Skin epidermis (tissue), 12 donors: Measurements from ENCODE around the gene RDH8.
A peak's percentile ranks its signal among the peaks of the same experiment; 100 is the strongest.
"Not testable (repeated sequence)": the region's sequence is repeated elsewhere in the genome, so short reads cannot be mapped to it uniquely, and the experiment has no call there.

Source experiments
- H3K27ac ChIP-seq, 21 experiments: fragments of 200-600 bp; sonication (generic) in 11 of 21; one replicate each; pipeline ENCODE4 v1.5.0; 2020; ENCODE audit warnings: mild to moderate bottlenecking in 3 of 21, inconsistent platforms in 2 of 21, moderate library complexity in 2 of 21
- H3K4me3 ChIP-seq, 7 experiments: fragments of 200-600 bp; sonication (generic) in 2 of 7; one replicate each; pipeline ENCODE4 v1.5.0; 2020; ENCODE audit warnings: inconsistent platforms in 2 of 7, mild to moderate bottlenecking in 2 of 7, moderate library complexity in 1 of 7

RDH8 gene

DNA sequence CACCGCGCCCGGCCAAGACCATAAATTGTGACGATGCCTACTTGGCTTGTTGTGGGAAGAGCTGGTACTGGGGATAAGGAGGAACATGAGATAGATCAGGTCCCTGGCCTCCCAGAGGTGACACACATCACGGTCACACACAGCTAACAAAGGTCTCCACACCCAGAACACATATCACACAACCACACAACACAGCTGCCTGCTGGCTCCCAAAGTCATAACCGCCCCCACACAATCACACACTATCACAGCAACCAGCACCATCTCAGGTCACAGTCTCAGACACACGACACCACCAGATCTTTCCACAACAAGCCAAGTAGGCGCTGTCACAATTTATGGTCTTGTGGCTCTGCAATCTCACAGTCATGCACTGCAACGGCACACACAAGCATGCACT, 8.7 kb upstream of the RDH8 start:
- Histone ChIP-seq H3K4me3 (no peak overlapping the region), H3K27ac (no peak overlapping the region)

DNA sequence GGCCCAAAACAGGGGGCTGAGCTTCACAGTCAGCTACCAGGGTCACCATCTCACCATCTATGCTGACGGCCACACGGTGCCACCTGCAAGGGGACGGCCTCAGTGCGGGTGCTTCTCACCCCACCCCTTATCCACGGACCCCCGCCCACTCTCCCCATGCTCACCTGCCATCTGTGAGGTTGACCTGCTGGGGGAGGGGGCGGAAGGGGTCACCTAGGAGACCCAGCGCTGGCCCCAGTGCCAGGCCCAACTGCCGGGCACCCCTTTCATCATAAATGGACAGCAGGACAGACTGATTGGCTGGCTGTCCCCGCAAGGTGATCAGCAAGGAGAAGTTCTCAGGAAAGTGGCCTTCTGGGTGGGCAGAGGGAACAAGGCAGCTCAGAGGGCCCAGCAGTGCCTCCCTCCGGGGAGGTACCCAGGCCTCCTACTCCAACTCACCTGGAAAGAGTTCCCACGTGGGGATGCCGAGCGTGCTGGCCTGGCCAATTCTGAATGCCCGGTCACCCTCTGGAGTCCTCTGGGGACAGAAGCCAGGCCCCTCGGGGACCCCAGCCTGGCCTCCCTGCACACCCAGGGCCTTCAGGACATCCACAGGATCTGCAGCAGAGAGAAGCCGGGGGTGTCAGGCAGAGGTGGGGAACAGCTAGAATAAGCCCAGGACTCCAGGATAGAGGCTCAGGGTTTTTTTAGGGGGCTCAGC, 7.5 kb upstream of the RDH8 start:
- H3K27ac ChIP-seq, result peak overlapping the region in 13 of 21 experiments; percentile 2 to 83 (median 59)
- peak overlapping the region in 1 of 7 experiments; percentile 8 for H3K4me3 ChIP-seq

DNA sequence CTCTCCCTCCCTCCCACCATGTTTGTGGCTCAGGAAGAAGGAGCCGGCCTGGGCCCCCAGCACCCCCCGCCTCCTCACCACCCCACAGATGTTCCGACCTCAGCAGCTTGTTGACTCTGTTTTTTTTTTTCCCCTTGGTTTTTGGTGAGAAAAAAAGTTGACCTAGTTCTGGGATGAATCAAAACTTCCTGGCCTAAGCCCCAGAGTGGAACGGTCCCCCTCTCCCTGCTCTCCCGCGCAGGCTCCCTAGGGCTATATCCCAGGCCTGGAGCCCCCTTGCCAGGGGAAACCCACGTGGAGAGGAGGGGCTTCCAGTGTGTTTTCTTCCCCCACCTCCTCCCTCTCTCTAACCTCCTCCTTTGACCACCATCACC, 7.0 kb upstream of the RDH8 start:
- Histone ChIP-seq H3K4me3 (peak overlapping the region in 1 of 7 experiments; percentile 8), H3K27ac (peak overlapping the region in 16 of 21 experiments; percentile 11 to 87 (median 64))

DNA sequence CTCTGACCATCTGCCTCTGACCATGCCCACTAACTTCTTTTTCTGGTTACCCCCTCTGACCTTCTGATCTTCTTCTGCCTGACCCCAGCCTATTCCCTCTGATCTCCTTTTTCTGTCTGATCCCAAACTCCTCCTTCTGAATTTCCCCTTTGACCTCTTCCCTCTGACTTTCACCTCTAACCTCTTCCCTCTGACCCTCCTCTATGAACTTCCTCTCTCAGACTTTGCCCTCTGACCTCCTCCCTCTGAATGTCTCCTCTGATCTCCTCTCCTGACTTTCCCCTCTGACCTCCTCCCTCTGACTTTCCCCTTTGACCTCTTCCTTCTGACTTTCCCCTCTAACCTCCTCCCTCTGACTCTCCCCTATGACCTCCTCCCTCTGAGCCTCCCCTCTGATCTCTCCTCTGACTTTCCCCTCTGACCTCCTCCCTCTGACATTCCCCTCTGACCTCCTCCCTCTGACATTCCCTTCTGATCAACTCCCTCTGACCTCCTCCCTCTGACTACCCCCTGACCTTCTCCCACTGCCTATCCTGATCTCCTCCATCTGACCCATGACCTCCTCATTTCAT, 6.4 kb upstream of the RDH8 start:
- H3K4me3 ChIP-seq, result no peak overlapping the region
- peak overlapping the region in 19 of 21 experiments; percentile 11 to 87 (median 60) for H3K27ac ChIP-seq

DNA sequence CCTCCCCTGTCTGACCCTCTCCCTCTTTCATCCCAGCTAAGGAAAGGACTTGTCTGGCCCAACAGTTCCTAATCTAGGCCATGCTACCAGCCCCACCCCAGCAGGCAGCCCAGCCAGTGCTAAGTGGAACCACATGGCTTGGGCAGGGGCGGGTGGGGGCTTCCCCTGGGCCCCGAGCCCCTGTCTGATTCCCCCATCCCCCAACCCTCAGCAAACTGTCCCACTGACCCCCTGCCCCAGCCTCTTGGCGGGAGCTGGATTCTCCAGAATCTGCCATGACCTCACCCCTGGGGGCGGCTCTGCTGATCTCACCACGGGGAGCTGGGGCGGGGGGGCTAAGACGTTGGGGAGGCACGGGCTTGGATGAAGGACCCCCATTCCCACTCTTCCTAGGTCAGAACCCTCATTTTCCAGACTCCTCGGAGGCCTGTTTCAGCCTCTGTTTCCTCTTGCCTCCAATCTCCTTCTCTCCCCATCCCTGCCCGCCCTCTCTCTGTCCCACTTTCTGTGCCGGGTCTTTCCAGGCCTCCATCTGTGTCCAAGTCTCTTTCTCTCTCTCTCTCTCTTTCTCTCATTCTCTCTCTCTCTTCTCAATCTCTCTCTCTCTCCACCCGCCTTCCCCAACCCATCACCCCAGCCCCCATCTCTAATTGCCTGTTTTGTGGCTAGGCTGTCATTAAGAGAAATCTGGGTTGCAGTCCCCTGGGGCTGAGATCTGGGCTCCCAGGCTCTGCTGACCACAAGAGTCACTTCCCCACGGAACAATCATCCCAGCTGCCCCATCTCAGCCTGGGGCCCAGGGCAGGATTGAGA, 5.7 kb upstream of the RDH8 start:
- peak overlapping the region in 1 of 7 experiments; percentile 3 for H3K4me3 ChIP-seq
- H3K27ac ChIP-seq, result peak overlapping the region in 19 of 21 experiments; percentile 19 to 87 (median 63)

GRCh38 chr19:10008184-10008765, 5.0 kb upstream of the RDH8 start:
- peak overlapping the region in 2 of 7 experiments; percentile 3 to 5 for H3K4me3 ChIP-seq
- peak overlapping the region in 19 of 21 experiments; percentile 19 to 87 (median 63) for H3K27ac ChIP-seq

GRCh38 chr19:10009714-10010224, 3.5 kb upstream of the RDH8 start:
- H3K27ac ChIP-seq, result peak overlapping the region in 18 of 21 experiments; percentile 0 to 87 (median 68)

GRCh38 chr19:10010247-10010691, 3.0 kb upstream of the RDH8 start, which contains the start of gene COL5A3:
TSS of gene COL5A3 (minus strand) at chr19:10010504. CDS start at chr19:10010385, 119 bp downstream.
- peak within 1 kb of the TSS; percentile 23 to 50 (median 40) for H3K4me3 ChIP-seq
- H3K27ac ChIP-seq, result peak within 1 kb of the TSS in 20 of 21 experiments; percentile 0 to 87 (median 67)

More at GRCh38 chr19:10009714-10010224, 3.5 kb upstream of the RDH8 start:
- peak overlapping the region; percentile 23 to 50 (median 40) for H3K4me3 ChIP-seq

DNA sequence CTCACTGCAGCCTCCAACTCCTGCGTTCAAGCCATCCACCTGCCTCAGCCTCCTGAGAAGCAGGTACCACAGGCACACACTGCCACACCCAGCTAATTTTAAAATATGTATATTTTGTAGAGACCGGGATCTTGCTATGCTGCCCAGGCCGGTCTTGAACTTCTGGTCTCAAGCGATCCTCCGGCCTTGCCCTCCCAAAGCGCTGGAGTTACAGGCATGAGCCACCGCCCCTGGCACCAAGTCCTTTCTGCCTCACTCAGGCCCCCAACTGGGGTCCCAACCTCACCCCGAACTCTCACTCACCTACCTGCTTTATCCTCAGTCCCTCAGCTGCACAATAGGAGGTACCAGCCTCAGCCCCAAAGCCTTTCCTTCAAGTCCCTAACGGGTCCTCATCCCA, 2.3 kb upstream of the RDH8 start:
- Histone ChIP-seq H3K27ac (peak overlapping the region in 17 of 21 experiments; percentile 0 to 87 (median 70)), H3K4me3 (peak overlapping the region in 3 of 7 experiments; percentile 27 to 50 (median 43))

- Histone ChIP-seq H3K27ac (peak overlapping the region in 14 of 21 experiments; percentile 5 to 87 (median 49)), H3K4me3 (no peak overlapping the region)
Observed at GRCh38 chr19:10011974-10012373, 1.3 kb upstream of the RDH8 start.

DNA sequence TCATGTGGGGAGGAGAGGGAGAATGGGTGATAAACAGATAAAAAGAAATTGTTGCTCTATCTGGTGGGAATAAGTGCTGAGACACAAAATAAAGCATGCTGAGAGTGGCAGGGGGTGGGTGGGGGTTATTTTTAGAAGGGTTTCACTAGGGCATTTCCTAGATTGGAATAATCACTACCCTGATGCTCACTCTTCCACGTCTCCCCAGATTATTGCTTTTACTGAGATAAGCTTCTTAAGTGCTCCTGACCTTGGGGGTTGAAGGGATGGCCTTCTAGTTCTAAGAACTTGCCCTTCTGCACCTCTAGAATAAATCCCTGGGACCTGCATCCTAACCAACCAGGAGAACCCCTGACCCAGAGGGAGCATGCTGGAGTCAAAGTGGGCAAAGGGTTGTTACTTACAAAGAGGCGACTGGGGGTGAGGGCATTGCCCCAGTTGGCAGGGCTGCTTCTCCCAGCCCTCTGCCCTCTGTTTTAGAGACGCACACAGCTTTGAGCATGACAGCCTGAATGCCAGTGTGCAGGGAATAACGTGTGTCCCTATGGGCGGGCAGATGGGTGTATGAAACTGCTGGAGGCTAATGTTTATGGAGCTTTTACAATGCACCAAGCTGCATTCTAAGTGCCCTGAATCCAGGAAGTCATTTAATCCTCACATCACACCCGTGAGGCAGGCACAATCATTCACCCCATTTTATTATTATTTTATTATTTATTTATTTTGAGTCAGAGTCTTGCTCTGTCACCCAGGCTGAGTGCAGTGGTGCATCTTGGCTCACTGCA, 743 bp downstream of the RDH8 start:
- H3K27ac ChIP-seq, result no peak overlapping the region
- no peak overlapping the region for H3K4me3 ChIP-seq

DNA sequence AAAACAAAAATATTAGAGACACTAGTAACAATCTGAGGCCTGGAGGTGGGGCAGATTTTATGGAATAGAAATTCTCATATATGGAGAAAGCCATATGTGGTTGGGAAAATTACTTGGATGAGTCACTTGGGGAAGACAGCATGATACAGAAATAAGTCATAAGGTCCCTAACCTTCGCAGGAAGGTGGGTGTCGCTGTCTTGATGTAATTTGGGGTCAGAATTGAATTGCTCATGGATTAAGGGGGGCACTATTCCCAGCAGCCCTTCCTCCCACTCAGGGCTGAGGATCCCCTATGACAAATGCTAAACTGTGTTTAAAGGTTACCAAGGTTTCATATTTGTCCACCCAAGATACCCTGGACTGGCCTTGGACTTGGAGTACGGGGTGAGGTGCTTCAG, 5.0 kb downstream of the RDH8 start:
- H3K4me3 ChIP-seq, result no peak overlapping the region
- H3K27ac ChIP-seq, result peak overlapping the region in 1 of 21 experiments; percentile 55

DNA sequence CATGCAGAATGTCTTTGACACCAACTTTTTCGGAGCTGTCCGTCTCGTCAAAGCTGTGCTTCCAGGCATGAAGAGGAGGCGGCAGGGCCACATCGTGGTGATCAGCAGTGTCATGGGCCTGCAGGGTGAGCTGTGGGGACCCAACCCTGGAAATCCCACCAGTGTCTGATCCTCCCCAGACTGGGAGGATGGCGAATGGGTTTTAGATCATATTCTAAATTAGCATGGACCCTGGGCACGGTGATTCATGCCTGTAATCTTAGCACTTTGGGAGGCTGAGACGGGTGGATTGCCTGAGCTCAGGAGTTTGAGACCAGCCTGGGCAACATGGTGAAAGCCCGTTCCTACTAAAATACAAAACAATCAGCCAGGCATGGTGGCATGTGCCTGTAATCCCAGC, 5.5 kb downstream of the RDH8 start:
- Histone ChIP-seq H3K4me3 (no peak overlapping the region), H3K27ac (peak overlapping the region in 1 of 21 experiments; percentile 55)

- no peak overlapping the region for H3K27ac ChIP-seq
- no peak overlapping the region for H3K4me3 ChIP-seq
Observed at GRCh38 chr19:10019246-10019645, 6.0 kb downstream of the RDH8 start.

- Histone ChIP-seq H3K4me3 (no peak overlapping the region), H3K27ac (no peak overlapping the region)
Observed at GRCh38 chr19:10020851-10021250, 7.6 kb downstream of the RDH8 start.

GRCh38 chr19:10021446-10021845, 8.2 kb downstream of the RDH8 start:
- H3K27ac ChIP-seq, result no peak overlapping the region

GRCh38 chr19:10021863-10022262, 8.6 kb downstream of the RDH8 start:
- Histone ChIP-seq H3K27ac (no peak overlapping the region), H3K4me3 (no peak overlapping the region)

More at GRCh38 chr19:10021446-10021845, 8.2 kb downstream of the RDH8 start:
- no peak overlapping the region for H3K4me3 ChIP-seq

DNA sequence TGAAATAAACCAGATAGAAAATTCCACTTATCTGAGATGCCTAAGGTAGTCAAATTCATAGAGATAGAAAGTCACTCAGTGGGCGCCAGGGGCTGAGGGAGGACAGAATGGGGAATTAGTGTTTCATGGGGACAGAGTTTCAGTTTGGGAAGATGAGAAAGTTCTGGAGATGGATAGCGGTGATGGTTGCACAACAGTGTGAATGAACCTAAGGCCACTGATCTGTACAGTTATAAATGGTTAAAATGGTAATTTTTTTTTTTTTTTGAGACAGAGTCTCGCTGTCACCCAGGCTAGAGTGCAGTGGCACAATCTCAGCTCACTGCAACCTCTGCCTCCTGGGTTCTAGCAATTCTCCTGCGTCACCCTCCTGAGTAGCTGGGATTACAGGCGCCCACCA, 9.8 kb downstream of the RDH8 start:
- H3K4me3 ChIP-seq, H3K27ac ChIP-seq: not testable (repeated sequence)

- Histone ChIP-seq H3K27ac (no peak overlapping the region), H3K4me3 (no peak overlapping the region)
Observed at GRCh38 chr19:10026744-10027143, 13.5 kb downstream of the RDH8 start.
